HuH-7 (cell line): ENCODE measurements around the gene RPL35.

Experiments used
- DNase-seq: peaks from one replicate; pipeline ENCODE4 v3.0.0; 2011; ENCODE audit warnings: low spot score

RPL35 gene

GRCh38 chr9:124820698-124821623 lies 40.8 kb downstream of the RPL35 start:
- DNase-seq, result no peak

- DNase-seq, result peak; percentile 44
These were observed 43.1 kb downstream of the RPL35 start for GRCh38 chr9:124818431-124819281.

GRCh38 chr9:124815601-124816000 lies 46.2 kb downstream of the RPL35 start:
- no peak for DNase-seq

GRCh38 chr9:124814164-124814535 lies 47.6 kb downstream of the RPL35 start:
- no peak for DNase-seq

GRCh38 chr9:124813501-124814163 lies 48.1 kb downstream of the RPL35 start:
- DNase-seq, result no peak

- DNase-seq, result no peak
These were observed 48.7 kb downstream of the RPL35 start for GRCh38 chr9:124813041-124813440.

- no peak for DNase-seq
These were observed 49.3 kb downstream of the RPL35 start for GRCh38 chr9:124812441-124812876.

- peak; percentile 66 for DNase-seq
These were observed 50.9 kb downstream of the RPL35 start for GRCh38 chr9:124810663-124811355.

- DNase-seq, result no peak
These were observed 51.8 kb downstream of the RPL35 start for GRCh38 chr9:124809741-124810500.

GRCh38 chr9:124809211-124809610 lies 52.5 kb downstream of the RPL35 start:
- DNase-seq, result no peak

GRCh38 chr9:124808246-124808956 lies 53.4 kb downstream of the RPL35 start:
- no peak for DNase-seq
